Endothelial cell of umbilical vein (primary cell): ENCODE results near the gene AGT. TPM values are rescaled to one million over a fixed set of nuclear protein-coding genes. Genes with fewer than 3 reads are reported as not detected.

ENCODE experiments used
- BruUV-seq: library from RNA; stranded (reverse); fragments of 400-500 nt; replicated peaks from 2 replicates; lab custom pipeline; 2021; lab: Mats Ljungman, UMichigan
- CTCF ChIA-PET: fragments of 300-600, 350-600 bp; sonication (Branson Sonifier 250); formaldehyde crosslinking; loops from one replicate; lab custom pipeline; 2021; ENCODE audit warnings: antibody characterized with exemption, inconsistent platforms; lab: Charles Lee
- POLR2A ChIA-PET: fragments of 300-600, 350-600 bp; sonication (Branson Sonifier 250); formaldehyde crosslinking; loops from one replicate; lab custom pipeline; 2021; ENCODE audit warnings: antibody characterized with exemption, inconsistent platforms; lab: Charles Lee
- DNase-seq: peaks from one replicate; pipeline ENCODE4 v3.0.0-alpha.2; 2011; ENCODE audit warnings: low read depth, low spot score
- FAIRE-seq: peaks from 2 replicates; lab custom pipeline; 2011; peaks lifted over from hg19 to GRCh38; lab: Jason Lieb, UNC
- H2AFZ ChIP-seq: 2 replicates; pipeline ENCODE4 v1.6.0; 2012; ENCODE audit warnings: low read depth, low read length, control low read depth, inconsistent platforms
- H3K27ac ChIP-seq: 2 replicates; pipeline ENCODE4 v1.5.1; 2011; ENCODE audit warnings: low read depth, mild to moderate bottlenecking, control low read depth, low read length, moderate library complexity; ENCODE audit not compliant: insufficient read depth
- H3K27me3 ChIP-seq, 2 experiments: 2 replicates each; pipeline versions ENCODE4 v1.6.0 to v1.6.1; 2011; ENCODE audit warnings: low read length in 2 of 2, mixed read lengths in 1 of 2; ENCODE audit not compliant: control insufficient read depth in 2 of 2, insufficient read depth in 2 of 2
- H3K36me3 ChIP-seq, 2 experiments: 2 replicates in 1 of 2; 3 replicates in 1 of 2; pipeline ENCODE4 v1.5.1; 2011; ENCODE audit warnings: low read length in 2 of 2, mild to moderate bottlenecking in 1 of 2, moderate library complexity in 1 of 2; ENCODE audit not compliant: control insufficient read depth in 2 of 2, insufficient read depth in 2 of 2; ENCODE audit errors: extremely low read depth in 1 of 2
- H3K4me1 ChIP-seq: 3 replicates; pipeline ENCODE4 v1.5.1; 2011; ENCODE audit warnings: mild to moderate bottlenecking, low read length; ENCODE audit not compliant: control insufficient read depth, insufficient read depth; ENCODE audit errors: extremely low read depth
- H3K4me2 ChIP-seq: 2 replicates; pipeline ENCODE4 v1.6.1; 2011; ENCODE audit warnings: low read length, control low read depth, mixed read lengths; ENCODE audit not compliant: insufficient read depth
- H3K4me3 ChIP-seq, 3 experiments: fragments of 200-600 bp in 1 of 3; sonication (generic), shearing (Covaris generic) in 1 of 3; replicated peaks in 1 of 3; 2 replicates each; pipeline ENCODE4 v1.5.1; 2011 to 2016; ENCODE audit warnings: control low read depth in 3 of 3, low read length in 3 of 3, mild to moderate bottlenecking in 2 of 3, inconsistent platforms in 1 of 3, low read depth in 1 of 3, moderate library complexity in 1 of 3; ENCODE audit not compliant: insufficient read depth in 1 of 3
- H3K79me2 ChIP-seq: 2 replicates; pipeline ENCODE4 v1.6.0; 2012; ENCODE audit warnings: low read length, inconsistent platforms; ENCODE audit not compliant: control insufficient read depth, insufficient read depth
- H3K9ac ChIP-seq: replicated peaks from 2 replicates; pipeline ENCODE3; 2011; ENCODE audit warnings: low read length, control low read depth; ENCODE audit not compliant: insufficient read depth; ENCODE audit errors: extremely low read depth
- H3K9me1 ChIP-seq: replicated peaks from 3 replicates; pipeline ENCODE4 v1.6.0; 2011; ENCODE audit warnings: mild to moderate bottlenecking, low read length; ENCODE audit not compliant: control insufficient read depth, insufficient read depth; ENCODE audit errors: extremely low read depth
- H3K9me3 ChIP-seq: replicated peaks from 2 replicates; pipeline ENCODE4 v1.5.1; 2012; ENCODE audit warnings: low read length, inconsistent platforms; ENCODE audit not compliant: control insufficient read depth, insufficient read depth
- H4K20me1 ChIP-seq: replicated peaks from 2 replicates; pipeline ENCODE3; 2011; ENCODE audit warnings: mild to moderate bottlenecking, low read length; ENCODE audit not compliant: control insufficient read depth, insufficient read depth; ENCODE audit errors: extremely low read depth
- EZH2 ChIP-seq: IDR thresholded peaks from 2 replicates; pipeline ENCODE4 v1.6.1; 2012; ENCODE audit warnings: borderline replicate concordance, low read depth, mild to moderate bottlenecking, moderate library complexity, low read length, inconsistent platforms; ENCODE audit not compliant: severe bottlenecking
- FOS ChIP-seq: IDR thresholded peaks from 2 replicates; pipeline ENCODE4 v1.6.1; 2011; ENCODE audit warnings: mild to moderate bottlenecking, low read length, moderate library complexity, borderline replicate concordance; ENCODE audit not compliant: insufficient read depth
- GATA2 ChIP-seq: IDR thresholded peaks from 2 replicates; pipeline ENCODE4 v1.7.0; 2011; ENCODE audit warnings: low read depth, mild to moderate bottlenecking, moderate library complexity, mixed read lengths, low read length; ENCODE audit not compliant: insufficient read length, insufficient read depth
- JUN ChIP-seq: IDR thresholded peaks from 2 replicates; pipeline ENCODE4 v1.6.1; 2011; ENCODE audit warnings: borderline replicate concordance, low read depth; ENCODE audit not compliant: insufficient read length, insufficient read depth
- MYC ChIP-seq: IDR thresholded peaks from one replicate; pipeline ENCODE4 v1.6.1; 2011; ENCODE audit warnings: mild to moderate bottlenecking, low read depth, low read length
- POLR2A ChIP-seq: IDR thresholded peaks from 2 replicates; pipeline ENCODE4 v1.6.1; 2012; ENCODE audit warnings: low read depth, mild to moderate bottlenecking, control low read depth, low read length
- POLR2AphosphoS5 ChIP-seq: IDR thresholded peaks from 2 replicates; pipeline ENCODE4 v1.6.1; 2012; ENCODE audit warnings: low read depth, mild to moderate bottlenecking, control low read depth, low read length, moderate library complexity; ENCODE audit not compliant: insufficient read depth
- dilution Hi-C: fragments of 300-500 bp; cut with MboI; formaldehyde crosslinking; loops from one replicate; pipeline ENCODE4 v1.15.0; 2019; ENCODE audit warnings: low sequenced_read_pairs; ENCODE audit not compliant: extremely low pct_ligation_motif_present
- intact Hi-C: fragments of 100-400 bp; cut with micrococcal nuclease; formaldehyde crosslinking; loops from one replicate; pipeline ENCODE4 v1.10.0; 2022
- polyA plus RNA-seq, 4 experiments: library from polyadenylated mRNA; depleted of rRNA in 3 of 4; stranded (reverse) in 3 of 4; unstranded in 1 of 4; fragments of >200 nt; gene quantifications; 2 replicates each; pipeline versions ENCODE4 v1.2.1 to v1.2.3, GENCODE V29; 2011 to 2012; ENCODE audit warnings: missing spikeins in 1 of 4
- total RNA-seq: library from RNA; stranded (reverse); gene quantifications from 2 replicates; pipeline ENCODE4 v1.2.3, GENCODE V29; 2021
- TF ChIP-seq, protein P1 (sequence below): IDR thresholded peaks from 2 replicates; pipeline ENCODE4 v1.6.1; 2011; ENCODE audit not compliant: insufficient read depth, insufficient read length
- TF ChIP-seq, protein P2 (sequence below), 2 donors: IDR thresholded peaks; 1 replicate in 1 of 2; 2 replicates in 1 of 2; pipeline ENCODE4 v1.5.1; 2011; ENCODE audit warnings: low read length in 2 of 2, mild to moderate bottlenecking in 2 of 2, moderate library complexity in 2 of 2, control low read depth in 1 of 2, inconsistent platforms in 1 of 2, low read depth in 1 of 2; ENCODE audit not compliant: insufficient read depth in 1 of 2; ENCODE audit errors: extremely low read depth in 1 of 2

Gene AGT
- total and polyA plus RNA-seq, 2 donors (not counting 3 experiments of a cell fraction or from before 2014, with no cell fraction given): not detected

DNA sequence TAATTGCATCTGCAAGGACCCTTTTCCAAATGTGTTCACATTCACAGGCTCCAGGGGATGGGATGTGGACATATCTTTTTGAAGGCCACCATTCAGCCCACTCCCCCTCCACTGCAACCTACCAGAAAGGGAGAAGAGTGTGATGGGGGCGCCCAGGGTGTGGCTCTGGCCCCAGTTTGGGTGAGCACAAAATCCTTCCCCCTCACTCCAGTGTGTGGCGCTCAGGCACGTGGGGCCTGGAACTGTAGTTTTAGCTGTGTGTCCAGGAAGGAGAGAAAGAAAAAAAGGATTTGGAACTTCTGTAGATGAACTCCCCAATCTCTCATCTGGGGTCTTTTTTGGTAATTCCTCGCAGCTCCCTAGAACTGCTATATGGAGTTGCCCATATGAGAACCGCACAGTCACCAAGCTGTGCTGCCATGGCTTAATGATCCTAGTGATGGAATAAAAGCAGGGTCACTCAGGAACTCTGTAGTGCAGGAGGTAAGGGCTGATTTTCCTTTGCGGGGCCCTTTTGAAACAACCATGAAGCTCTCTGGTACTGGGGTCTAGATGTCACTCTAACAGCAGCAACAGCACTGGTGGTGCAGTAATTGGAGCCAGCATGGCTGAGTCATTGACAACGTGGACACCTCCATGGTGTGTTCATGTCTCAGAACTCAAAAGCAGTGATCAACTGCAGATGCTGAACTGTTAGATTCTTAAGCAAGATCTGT, 17.0 kb downstream of the AGT start:
- Histone ChIP-seq H2AFZ (no peak overlapping the region), H3K9ac (no peak overlapping the region), H3K4me3 (no peak overlapping the region), H3K27ac (no peak overlapping the region), H4K20me1 (no peaks in the 10 kb centered on the region), H3K79me2 (no peaks in the 10 kb centered on the region), H3K4me2 (no peak overlapping the region), H3K4me1 (no peaks in the 10 kb centered on the region), H3K27me3 (no peaks in the 10 kb centered on the region), H3K36me3 (peaks cover 0 to 2% of the 10 kb centered on the region in 2 experiments), H3K9me1 (no peaks in the 10 kb centered on the region), H3K9me3 (no peaks in the 10 kb centered on the region)
- FAIRE-seq (no peak), DNase-seq (no peak)
- dilution Hi-C loops: no loop called here
- TF ChIP-seq, protein P1, sequence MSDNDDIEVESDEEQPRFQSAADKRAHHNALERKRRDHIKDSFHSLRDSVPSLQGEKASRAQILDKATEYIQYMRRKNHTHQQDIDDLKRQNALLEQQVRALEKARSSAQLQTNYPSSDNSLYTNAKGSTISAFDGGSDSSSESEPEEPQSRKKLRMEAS: no peak
- TF ChIP-seq POLR2AphosphoS5 (no peak), POLR2A (no peak), GATA2 (no peak), EZH2 (no peak), FOS (no peak), JUN (no peak), MYC (no peak)
- TF ChIP-seq, protein P2, sequence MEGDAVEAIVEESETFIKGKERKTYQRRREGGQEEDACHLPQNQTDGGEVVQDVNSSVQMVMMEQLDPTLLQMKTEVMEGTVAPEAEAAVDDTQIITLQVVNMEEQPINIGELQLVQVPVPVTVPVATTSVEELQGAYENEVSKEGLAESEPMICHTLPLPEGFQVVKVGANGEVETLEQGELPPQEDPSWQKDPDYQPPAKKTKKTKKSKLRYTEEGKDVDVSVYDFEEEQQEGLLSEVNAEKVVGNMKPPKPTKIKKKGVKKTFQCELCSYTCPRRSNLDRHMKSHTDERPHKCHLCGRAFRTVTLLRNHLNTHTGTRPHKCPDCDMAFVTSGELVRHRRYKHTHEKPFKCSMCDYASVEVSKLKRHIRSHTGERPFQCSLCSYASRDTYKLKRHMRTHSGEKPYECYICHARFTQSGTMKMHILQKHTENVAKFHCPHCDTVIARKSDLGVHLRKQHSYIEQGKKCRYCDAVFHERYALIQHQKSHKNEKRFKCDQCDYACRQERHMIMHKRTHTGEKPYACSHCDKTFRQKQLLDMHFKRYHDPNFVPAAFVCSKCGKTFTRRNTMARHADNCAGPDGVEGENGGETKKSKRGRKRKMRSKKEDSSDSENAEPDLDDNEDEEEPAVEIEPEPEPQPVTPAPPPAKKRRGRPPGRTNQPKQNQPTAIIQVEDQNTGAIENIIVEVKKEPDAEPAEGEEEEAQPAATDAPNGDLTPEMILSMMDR (IDR thresholded peaks at IDR 0.05; ENCODE audit: extremely low read depth in 1 of 2, insufficient read depth in 1 of 2, low read depth in 1 of 2, low read length in 2 of 2): no peak
- no TSS peak for BruUV-seq
- ChIA-PET CTCF (no interaction called here), POLR2A (no interaction called here)
- intact Hi-C loops: loop anchor here (1.0 kb wide), 1 partner anchor 19 kb away; no protein-coding TSS in a partner anchor
